Mucosa of descending colon (tissue), 3 donors: ENCODE results near the gene SEMA6A. TPM values are rescaled to one million over a fixed set of nuclear protein-coding genes. Genes with fewer than 3 reads are reported as not detected.

Experiments
- ATAC-seq: fragments of 200-7000 bp; cut with Tn5 transposase; one replicate; pipeline ENCODE4 v1.9.1; 2020; ENCODE audit warnings: mild to moderate bottlenecking, moderate library complexity
- DNase-seq, 3 donors: peaks; one replicate each; pipeline ENCODE4 v3.0.0-alpha.2; 2020
- H3K36me3 ChIP-seq: fragments of 200-600 bp; one replicate; pipeline ENCODE4 v1.8.0; 2021; ENCODE audit warnings: low read depth, mild to moderate bottlenecking
- H3K4me1 ChIP-seq: fragments of 200-600 bp; one replicate; pipeline ENCODE4 v1.8.0; 2021; ENCODE audit warnings: low read depth, mild to moderate bottlenecking
- H3K4me3 ChIP-seq: fragments of 200-600 bp; one replicate; pipeline ENCODE4 v1.8.0; 2021; ENCODE audit warnings: mild to moderate bottlenecking
- H3K9me3 ChIP-seq: fragments of 200-600 bp; one replicate; pipeline ENCODE4 v1.8.0; 2021; ENCODE audit warnings: mild to moderate bottlenecking
- CTCF ChIP-seq: fragments of 200-600 bp; IDR thresholded peaks from one replicate; pipeline ENCODE4 v1.8.0; 2022; ENCODE audit warnings: antibody characterized with exemption, mild to moderate bottlenecking
- intact Hi-C, 2 donors: fragments of 100-400 bp; cut with DNase I in 1 of 2; cut with micrococcal nuclease in 1 of 2; formaldehyde crosslinking; loops; one replicate each; pipeline versions ENCODE4 v1.11.0 to v1.11.1; 2022; cut with DNase I, micrococcal nuclease
- total RNA-seq, 3 donors: library from RNA; stranded (reverse); fragmentation: NEBNext Ultra II Directional in 2 of 3; extraction: Animal tissue kit (Norgen Biotek cat#: 25700) in 2 of 3; gene quantifications; one replicate each; pipeline versions ENCODE4 v1.2.1 to v1.2.4, GENCODE V29; 2021 to 2023
- donor health status: DM: no; HTN: no; CAD: no; lungs with moderate emphysema.
- donor health status: DM: no; HTN: no; CAD: no.
- donor health status: DM: no; HTN: yes; CAD: no.

The SEMA6A gene
- total RNA-seq, 3 donors from 2014 or later, result 90.0 to 137 (median 106) TPM

- Histone ChIP-seq H3K36me3 (no peaks in the 10 kb centered on the region), H3K4me1 (peaks cover 35% of the 10 kb centered on the region), H3K9me3 (no peaks in the 10 kb centered on the region), H3K4me3 (no peak overlapping the region)
- ATAC-seq, result no peak
- TF ChIP-seq CTCF, result no peak
- DNase-seq, result no peak
- intact Hi-C loops, result no loop called here
These were observed 53.3 kb downstream of the SEMA6A start for GRCh38 chr5:116521173-116521872.

- ATAC-seq (no peak), DNase-seq (no peak)
- Histone ChIP-seq H3K36me3 (no peaks in the 10 kb centered on the region), H3K4me3 (no peak overlapping the region), H3K4me1 (peaks cover 29% of the 10 kb centered on the region), H3K9me3 (no peaks in the 10 kb centered on the region)
- no peak for TF ChIP-seq CTCF
- intact Hi-C loops, result no loop called here
These were observed 53.9 kb downstream of the SEMA6A start for GRCh38 chr5:116520771-116521170.

- H3K4me1 ChIP-seq, result peaks cover 12% of the 10 kb centered on the region
- intact Hi-C loops, result no loop called here
- DNase-seq (peak in 1 of 3 donors; percentile 58), ATAC-seq (peak; percentile 84)
- TF ChIP-seq CTCF, result no peak
- H3K4me3 ChIP-seq, result no peak overlapping the region
- no peaks in the 10 kb centered on the region for H3K9me3 ChIP-seq
- no peaks in the 10 kb centered on the region for H3K36me3 ChIP-seq
These were observed 56.2 kb downstream of the SEMA6A start for GRCh38 chr5:116518423-116518822.

- peaks cover 7% of the 10 kb centered on the region for H3K4me1 ChIP-seq
- TF ChIP-seq CTCF, result no peak
- no peaks in the 10 kb centered on the region for H3K9me3 ChIP-seq
- no peak overlapping the region for H3K4me3 ChIP-seq
- H3K36me3 ChIP-seq, result no peaks in the 10 kb centered on the region
- DNase-seq (no peak), ATAC-seq (no peak)
- intact Hi-C loops, result no loop called here
These were observed 57.1 kb downstream of the SEMA6A start for GRCh38 chr5:116517488-116517887.

GRCh38 chr5:116516021-116516420, 58.6 kb downstream of the SEMA6A start:
- DNase-seq (no peak), ATAC-seq (no peak)
- Histone ChIP-seq H3K9me3 (no peaks in the 10 kb centered on the region), H3K4me1 (peaks cover 7% of the 10 kb centered on the region), H3K4me3 (no peak overlapping the region), H3K36me3 (no peaks in the 10 kb centered on the region)
- intact Hi-C loops, result no loop called here
- no peak for TF ChIP-seq CTCF
